Measurements from ENCODE around the gene PEPD. TPM values are rescaled to one million over a fixed set of nuclear protein-coding genes. Genes with fewer than 3 reads are reported as not detected.

The PEPD gene
- total RNA-seq, 2 donors from 2014 or later: 52.2 to 67.9 TPM

DNA sequence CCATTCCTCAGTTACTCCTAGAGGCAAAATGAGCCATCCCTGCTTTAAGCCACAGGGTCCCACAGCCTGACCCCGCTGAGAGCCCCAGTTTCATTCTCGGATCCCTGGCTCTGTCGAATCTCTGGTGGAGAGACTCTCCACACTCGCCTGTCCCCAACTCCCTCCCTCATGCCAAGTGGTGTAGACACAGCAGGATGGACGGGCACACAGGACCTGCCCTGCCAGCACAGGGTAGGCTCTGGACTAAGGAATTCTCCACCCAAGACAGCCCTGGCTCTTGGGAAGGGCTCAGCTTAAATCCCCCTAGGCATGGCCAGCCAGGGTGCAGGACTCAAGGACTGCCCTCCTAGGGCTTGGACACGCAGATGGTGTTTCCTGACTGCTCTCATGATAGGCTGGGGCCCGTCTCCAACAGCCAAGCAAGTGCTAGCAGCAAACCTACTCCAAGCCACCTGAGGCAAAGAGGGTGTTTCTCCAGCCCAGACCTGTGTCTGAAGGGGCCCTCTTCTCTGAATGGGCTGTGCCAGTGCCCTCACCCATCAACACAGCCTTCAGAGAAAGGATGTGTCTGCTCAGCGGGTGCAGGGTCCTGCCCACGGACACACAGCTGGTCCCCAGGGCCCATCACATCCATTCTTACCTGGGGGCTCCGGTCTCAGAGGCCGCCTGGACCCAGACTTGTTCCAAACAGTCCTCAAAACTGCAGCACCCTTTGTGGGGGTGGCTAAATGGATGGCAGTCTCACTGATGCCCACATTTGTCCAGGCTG lies 65.3 kb downstream of the PEPD start:
- H3K27me3 ChIP-seq (ENCODE audit: control insufficient read depth, insufficient read depth, low read length, poor library complexity, severe bottlenecking): no peaks in the 10 kb centered on the region
- no peak for TF ChIP-seq CTCF (conservative IDR thresholded peaks at IDR 0.05)
- H3K4me1 ChIP-seq (ENCODE audit: control insufficient read depth, insufficient read depth, low read length): no peaks in the 10 kb centered on the region
- no peak for DNase-seq
- no peak overlapping the region for H3K4me3 ChIP-seq (ENCODE audit: low read length)
- H3K36me3 Mint-ChIP-seq (ENCODE audit: low read depth): peaks cover 3% of the 10 kb centered on the region
- peaks cover 5% of the 10 kb centered on the region for H3K4me1 Mint-ChIP-seq
- no peak overlapping the region for H3K4me3 Mint-ChIP-seq
- no peak overlapping the region for H3K27ac ChIP-seq (ENCODE audit: low read depth, low read length)
- H3K27ac Mint-ChIP-seq: no peak overlapping the region
- WGBS, 2 experiments (ENCODE audit: insufficient coverage in 1 of 2, insufficient read length in 1 of 2): 90 to 100% methylated on average over 2 to 11 of the region's 11 CpGs
- H3K9me3 ChIP-seq (ENCODE audit: control insufficient read depth, low read length): no peaks in the 10 kb centered on the region
- H3K9ac ChIP-seq (ENCODE audit: extremely low read depth, low read length, poor library complexity, severe bottlenecking): no peak overlapping the region
- no peaks in the 10 kb centered on the region for H3K27me3 Mint-ChIP-seq (ENCODE audit: insufficient read depth)
- peaks cover 7% of the 10 kb centered on the region for H3K36me3 ChIP-seq (ENCODE audit: control insufficient read depth, insufficient read depth, low read length)
- H3K9me3 Mint-ChIP-seq: no peaks in the 10 kb centered on the region

- Mint-ChIP-seq H3K4me3 (no peak overlapping the region), H3K27ac (no peak overlapping the region), H3K9me3 (no peaks in the 10 kb centered on the region), H3K36me3 (ENCODE audit: low read depth) (peaks cover 5% of the 10 kb centered on the region), H3K27me3 (ENCODE audit: insufficient read depth) (no peaks in the 10 kb centered on the region), H3K4me1 (peaks cover 5% of the 10 kb centered on the region)
- no peak for DNase-seq
- 95 to 96% methylated on average over 2 to 3 of the region's 3 CpGs for WGBS, 2 experiments (ENCODE audit: insufficient coverage in 1 of 2, insufficient read length in 1 of 2)
- H3K9me3 ChIP-seq (ENCODE audit: control insufficient read depth, low read length): peaks cover 5% of the 10 kb centered on the region
- TF ChIP-seq CTCF (conservative IDR thresholded peaks at IDR 0.05): no peak
- H3K9ac ChIP-seq (ENCODE audit: extremely low read depth, low read length, poor library complexity, severe bottlenecking): no peak overlapping the region
- H3K4me3 ChIP-seq (ENCODE audit: low read length): no peak overlapping the region
- H3K36me3 ChIP-seq (ENCODE audit: control insufficient read depth, insufficient read depth, low read length): peaks cover 4% of the 10 kb centered on the region
- no peak overlapping the region for H3K27ac ChIP-seq (ENCODE audit: low read depth, low read length)
- no peaks in the 10 kb centered on the region for H3K4me1 ChIP-seq (ENCODE audit: control insufficient read depth, insufficient read depth, low read length)
- H3K27me3 ChIP-seq (ENCODE audit: control insufficient read depth, insufficient read depth, low read length, poor library complexity, severe bottlenecking): no peaks in the 10 kb centered on the region
These were observed 68.3 kb downstream of the PEPD start for GRCh38 chr19:33453265-33453664.

GRCh38 chr19:33450689-33451088 lies 70.9 kb downstream of the PEPD start:
- no peak overlapping the region for H3K27ac Mint-ChIP-seq
- peaks cover 5% of the 10 kb centered on the region for H3K9me3 ChIP-seq (ENCODE audit: control insufficient read depth, low read length)
- no peaks in the 10 kb centered on the region for H3K36me3 ChIP-seq (ENCODE audit: control insufficient read depth, insufficient read depth, low read length)
- no peak for DNase-seq
- no peaks in the 10 kb centered on the region for H3K27me3 ChIP-seq (ENCODE audit: control insufficient read depth, insufficient read depth, low read length, poor library complexity, severe bottlenecking)
- H3K27me3 Mint-ChIP-seq (ENCODE audit: insufficient read depth): no peaks in the 10 kb centered on the region
- 93 to 98% methylated on average over 6 to 7 of the region's 7 CpGs for WGBS, 2 experiments (ENCODE audit: insufficient coverage in 1 of 2, insufficient read length in 1 of 2)
- no peak overlapping the region for H3K4me3 Mint-ChIP-seq
- H3K4me1 ChIP-seq (ENCODE audit: control insufficient read depth, insufficient read depth, low read length): no peaks in the 10 kb centered on the region
- no peak overlapping the region for H3K4me3 ChIP-seq (ENCODE audit: low read length)
- TF ChIP-seq CTCF (conservative IDR thresholded peaks at IDR 0.05): no peak
- H3K9ac ChIP-seq (ENCODE audit: extremely low read depth, low read length, poor library complexity, severe bottlenecking): no peak overlapping the region
- no peak overlapping the region for H3K27ac ChIP-seq (ENCODE audit: low read depth, low read length)
- no peaks in the 10 kb centered on the region for H3K9me3 Mint-ChIP-seq
- H3K36me3 Mint-ChIP-seq (ENCODE audit: low read depth): peaks cover 9% of the 10 kb centered on the region
- peaks cover 5% of the 10 kb centered on the region for H3K4me1 Mint-ChIP-seq

Measured in endodermal cell (in vitro differentiated cells).